T-helper 2 cell treated with Interferon-gamma antibody and Interleukin-4, amounts not matched to agents 5 μg/mL and 100 μg/mL, for 36 hours (primary cell): ENCODE data around the gene SULT1A3.
"Not testable (repeated sequence)": the region's sequence is repeated elsewhere in the genome, so short reads cannot be mapped to it uniquely, and the experiment has no call there.

Source experiments
- DNase-seq: peaks from one replicate; pipeline ENCODE4 v3.0.0; 2021; ENCODE audit warnings: low spot score
- H3K27ac Mint-ChIP-seq: one replicate; pipeline ENCODE4 v1.8.0; 2021; ENCODE audit warnings: mild to moderate bottlenecking, mixed read lengths
- H3K27me3 Mint-ChIP-seq: one replicate; pipeline ENCODE4 v1.8.0; 2021; ENCODE audit warnings: low read depth, mixed read lengths
- H3K36me3 Mint-ChIP-seq: one replicate; pipeline ENCODE4 v1.8.0; 2021; ENCODE audit warnings: low read depth, mixed read lengths
- H3K4me1 Mint-ChIP-seq: one replicate; pipeline ENCODE4 v1.8.0; 2021; ENCODE audit warnings: low read depth, mixed read lengths
- H3K4me3 Mint-ChIP-seq: one replicate; pipeline ENCODE4 v1.8.0; 2022; ENCODE audit warnings: mild to moderate bottlenecking, moderate library complexity, mixed read lengths
- H3K9me3 Mint-ChIP-seq: one replicate; pipeline ENCODE4 v1.8.0; 2021; ENCODE audit warnings: mixed read lengths

The SULT1A3 gene

DNA sequence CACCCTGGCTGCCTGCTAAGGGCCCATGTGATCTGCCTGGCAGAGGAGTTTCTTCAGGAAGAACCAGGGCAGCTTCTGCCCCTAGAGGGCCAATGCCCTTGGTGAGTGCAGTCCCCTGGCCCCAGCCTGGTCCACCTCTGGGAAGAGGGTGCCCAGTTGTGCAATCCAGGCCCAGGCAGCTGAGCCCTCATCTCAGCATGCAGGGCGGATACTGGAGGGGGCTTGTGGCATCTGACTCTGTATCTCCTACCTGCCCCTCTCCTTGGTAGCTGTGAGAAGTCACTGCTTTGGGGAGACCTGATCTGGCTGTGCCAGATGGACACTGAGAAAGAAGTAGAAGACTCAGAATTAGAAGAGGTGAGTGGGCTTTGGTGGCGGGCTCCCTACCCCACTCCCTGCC lies 2.1 kb upstream of the SULT1A3 start:
- peak; percentile 2 for DNase-seq
- not testable (repeated sequence) for H3K9me3 Mint-ChIP-seq

GRCh38 chr16:30199608-30200343 lies 721 bp downstream of the SULT1A3 start:
- not testable (repeated sequence) for DNase-seq, H3K36me3 Mint-ChIP-seq, H3K27me3 Mint-ChIP-seq, H3K4me1 Mint-ChIP-seq, H3K27ac Mint-ChIP-seq, H3K4me3 Mint-ChIP-seq, H3K9me3 Mint-ChIP-seq

More for the DNA sequence above, 2.1 kb upstream of the SULT1A3 start:
- H3K4me1 Mint-ChIP-seq, H3K4me3 Mint-ChIP-seq, H3K27me3 Mint-ChIP-seq, H3K36me3 Mint-ChIP-seq, H3K27ac Mint-ChIP-seq: not testable (repeated sequence)

DNA sequence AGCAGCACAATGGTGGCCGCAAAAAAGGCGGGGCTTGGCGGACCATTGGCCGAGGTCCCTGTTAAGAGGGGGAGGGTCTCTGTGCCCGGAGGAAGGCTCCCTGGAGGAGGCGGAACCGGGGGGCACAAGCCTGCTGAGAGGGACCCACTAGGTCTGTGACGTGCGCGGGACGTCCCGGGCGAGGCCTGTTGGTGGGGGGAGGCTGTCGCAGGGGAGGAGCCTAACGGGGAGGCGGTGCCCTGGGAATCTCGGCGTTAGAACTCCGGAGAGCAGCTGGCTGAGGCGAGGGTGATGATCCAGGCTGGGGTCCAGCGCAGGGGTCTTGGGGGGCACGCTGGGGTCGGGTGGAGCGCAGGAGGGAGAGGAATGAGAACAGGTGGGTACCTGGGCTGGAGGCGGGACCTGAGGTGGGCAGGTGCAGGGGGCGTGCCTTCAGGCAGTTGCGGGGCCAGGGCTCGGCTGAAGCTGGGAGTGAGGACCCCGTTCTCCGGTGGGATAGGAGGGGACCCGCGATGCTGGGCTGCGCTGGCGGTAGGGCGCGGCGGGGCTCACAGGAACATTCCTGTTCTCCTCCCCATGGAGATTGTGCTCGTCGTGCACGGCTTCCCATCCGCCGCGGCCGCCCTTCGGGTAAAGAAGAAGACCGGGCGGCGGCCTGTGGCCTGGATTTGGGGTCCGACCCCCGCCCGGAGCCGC lies 6.6 kb downstream of the SULT1A3 start:
- not testable (repeated sequence) for H3K4me1 Mint-ChIP-seq, H3K27ac Mint-ChIP-seq, H3K9me3 Mint-ChIP-seq, H3K36me3 Mint-ChIP-seq, H3K27me3 Mint-ChIP-seq, H3K4me3 Mint-ChIP-seq
- DNase-seq: peak; percentile 3

DNA sequence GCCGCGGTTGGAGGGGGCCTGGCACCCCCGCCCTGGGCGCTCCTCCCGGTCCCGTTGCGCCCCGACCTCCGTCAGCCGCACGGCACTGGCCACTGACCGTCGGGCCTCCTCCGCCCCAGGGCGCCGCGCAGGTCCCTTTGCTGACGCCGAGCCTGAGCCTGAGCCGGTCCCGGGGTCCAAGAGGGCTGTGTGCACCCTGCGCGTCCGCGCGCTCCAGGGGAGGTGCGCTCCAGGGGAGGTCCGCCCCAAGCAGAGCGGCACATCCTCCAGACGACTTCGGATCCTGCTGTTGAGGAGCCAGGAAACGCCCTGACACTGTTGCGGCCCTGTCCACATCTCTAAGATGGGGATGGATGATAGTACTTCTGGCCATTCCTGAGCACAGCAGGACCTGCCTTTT lies 7.2 kb downstream of the SULT1A3 start:
- H3K4me1 Mint-ChIP-seq, H3K27ac Mint-ChIP-seq, H3K4me3 Mint-ChIP-seq, H3K27me3 Mint-ChIP-seq, H3K9me3 Mint-ChIP-seq, H3K36me3 Mint-ChIP-seq, DNase-seq: not testable (repeated sequence)

DNA sequence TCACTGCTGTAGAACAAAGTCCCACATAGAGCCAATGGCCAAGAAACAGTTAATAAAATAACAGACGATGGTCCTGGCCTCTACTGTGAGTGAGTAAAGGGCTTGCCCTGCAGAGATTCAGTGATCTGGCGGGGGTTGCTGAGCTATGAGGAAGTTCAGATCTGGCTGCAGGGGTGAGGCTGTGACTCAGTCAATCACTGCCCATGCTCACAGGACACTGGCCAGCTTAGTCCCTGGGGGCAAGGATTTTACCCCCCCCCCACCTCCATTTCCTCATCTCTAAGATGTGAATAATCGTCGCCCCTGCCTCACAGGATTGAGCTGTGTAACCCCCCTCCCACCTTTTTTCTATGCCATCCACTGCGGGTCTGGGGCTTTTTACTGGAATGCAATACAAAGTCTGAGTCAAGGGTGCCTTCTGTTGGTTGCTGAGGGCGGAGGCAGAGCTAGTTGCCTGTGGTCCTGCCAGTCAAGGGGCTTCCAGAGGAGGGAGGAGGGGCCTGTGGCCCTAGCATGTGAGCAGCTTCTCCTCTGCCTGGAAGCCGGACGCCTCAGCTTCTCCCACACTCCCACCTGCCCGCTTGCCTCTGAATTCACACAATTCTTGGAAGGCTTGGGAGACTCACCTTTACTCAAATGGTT lies 8.1 kb downstream of the SULT1A3 start:
- H3K4me1 Mint-ChIP-seq, H3K27ac Mint-ChIP-seq, H3K36me3 Mint-ChIP-seq, H3K4me3 Mint-ChIP-seq, H3K27me3 Mint-ChIP-seq, H3K9me3 Mint-ChIP-seq, DNase-seq: not testable (repeated sequence)

- DNase-seq, H3K4me3 Mint-ChIP-seq, H3K27me3 Mint-ChIP-seq, H3K36me3 Mint-ChIP-seq, H3K9me3 Mint-ChIP-seq, H3K27ac Mint-ChIP-seq, H3K4me1 Mint-ChIP-seq: not testable (repeated sequence)
Observed at GRCh38 chr16:30209032-30209431, 10.0 kb downstream of the SULT1A3 start.

DNA sequence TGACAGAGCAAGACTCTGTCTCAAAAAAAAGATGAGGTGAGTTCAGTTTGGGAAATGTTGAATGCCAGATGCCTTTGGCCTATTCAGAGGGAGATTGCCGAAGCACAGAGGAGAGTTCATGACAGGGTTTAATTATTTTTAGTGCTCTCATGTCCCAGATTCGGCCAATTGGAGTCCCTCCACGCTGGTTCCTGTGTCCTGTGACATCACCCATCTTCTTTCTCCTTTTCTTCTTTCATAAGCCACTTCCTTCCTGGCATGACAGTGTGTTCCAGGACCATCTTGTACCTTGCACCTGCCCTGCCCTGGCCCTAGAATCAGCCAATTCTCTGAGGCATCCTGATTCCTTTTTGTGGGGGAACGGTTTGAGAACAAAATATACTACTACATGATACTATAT lies 12.4 kb downstream of the SULT1A3 start:
- H3K27me3 Mint-ChIP-seq, H3K4me3 Mint-ChIP-seq, H3K36me3 Mint-ChIP-seq, DNase-seq, H3K9me3 Mint-ChIP-seq, H3K4me1 Mint-ChIP-seq, H3K27ac Mint-ChIP-seq: not testable (repeated sequence)

GRCh38 chr16:30217082-30217481 lies 18.0 kb downstream of the SULT1A3 start:
- not testable (repeated sequence) for H3K36me3 Mint-ChIP-seq, H3K27ac Mint-ChIP-seq, H3K27me3 Mint-ChIP-seq, DNase-seq, H3K9me3 Mint-ChIP-seq, H3K4me1 Mint-ChIP-seq, H3K4me3 Mint-ChIP-seq

DNA sequence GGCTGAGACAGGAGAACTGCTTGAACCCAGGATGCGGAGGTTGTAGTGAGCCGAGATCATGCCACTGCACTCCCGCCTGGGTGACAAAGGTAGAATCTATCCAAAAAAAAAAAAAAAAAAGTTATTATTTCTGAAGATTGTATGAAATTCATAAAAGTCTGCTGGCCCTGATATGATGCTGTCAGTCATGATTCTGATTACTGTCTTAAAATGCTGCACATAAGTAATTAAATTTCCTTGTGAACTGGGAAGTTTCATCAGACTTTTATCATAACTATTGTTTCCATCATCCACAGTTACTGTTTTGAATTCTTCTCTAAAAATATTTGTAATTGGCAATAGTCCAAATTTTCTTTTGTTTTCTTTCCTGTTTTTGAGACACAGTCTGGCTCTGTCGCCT lies 49.3 kb downstream of the SULT1A3 start, which contains the start of gene NPIPB13:
Gene NPIPB13 (minus strand): TSS at position 101 of the 400 bp plus-strand sequence. CDS start 2,906 bp downstream, outside the sequence.
- H3K36me3 Mint-ChIP-seq, H3K4me3 Mint-ChIP-seq, H3K27ac Mint-ChIP-seq, H3K4me1 Mint-ChIP-seq, H3K27me3 Mint-ChIP-seq, DNase-seq, H3K9me3 Mint-ChIP-seq: not testable (repeated sequence)
